GM12878 (cell line): ENCODE measurements around the gene SULT1A1. TPM values are rescaled to one million over a fixed set of nuclear protein-coding genes. Genes with fewer than 3 reads are reported as not detected.
"Not testable (repeated sequence)": the region's sequence is repeated elsewhere in the genome, so short reads cannot be mapped to it uniquely, and the experiment has no call there.

Experiments used
- ATAC-seq: fragments of 200-7000 bp; cut with Tn5 transposase; 3 replicates; pipeline ENCODE4 v1.9.1; 2020; ENCODE audit warnings: mild to moderate bottlenecking, moderate library complexity
- BruUV-seq: library from RNA; stranded (reverse); fragments of 400-500 nt; replicated peaks from 2 replicates; lab custom pipeline; 2021; lab: Mats Ljungman, UMichigan
- CTCF ChIA-PET: fragments of 300-600 bp; sonication (Branson Sonifier 250); formaldehyde crosslinking; extraction: SDS; loops from one replicate; lab custom pipeline; 2021; ENCODE audit warnings: inconsistent platforms; lab: Yijun Ruan, JAX
- POLR2A ChIA-PET: fragments of 350-600 bp; formaldehyde crosslinking; extraction: SDS; loops from one replicate; lab custom pipeline; 2021; ENCODE audit warnings: inconsistent platforms; lab: Charles Lee
- RAD21 ChIA-PET: fragments of 300-600 bp; sonication (Branson Sonifier 250); formaldehyde crosslinking; loops from one replicate; lab custom pipeline; 2023; ENCODE audit warnings: antibody characterized with exemption; ENCODE audit not compliant: unreplicated experiment; lab: Charles Lee
- SMC1A ChIA-PET: fragments of 300-600 bp; sonication (Branson Sonifier 250); formaldehyde crosslinking; loops from one replicate; lab custom pipeline; 2023; ENCODE audit not compliant: unreplicated experiment, uncharacterized antibody; lab: Charles Lee
- DNase-seq: peaks from one replicate; pipeline ENCODE4 v3.0.0-alpha.2; 2011; ENCODE audit warnings: low read depth, low spot score
- FAIRE-seq: peaks from 3 replicates; lab custom pipeline; 2011; peaks lifted over from hg19 to GRCh38; lab: Jason Lieb, UNC
- H2AFZ ChIP-seq: 2 replicates; pipeline ENCODE4 v1.6.0; 2011; ENCODE audit warnings: low read depth, low read length, control low read depth; ENCODE audit not compliant: control insufficient read depth
- H3K27ac ChIP-seq: 2 replicates; pipeline ENCODE4 v1.5.1; 2011; ENCODE audit warnings: control low read depth; ENCODE audit not compliant: control insufficient read depth, insufficient read depth
- H3K27me3 ChIP-seq, 2 experiments: replicated peaks in 1 of 2; 2 replicates each; pipeline versions ENCODE4 v1.6.0 to v1.6.1; 2011; ENCODE audit warnings: low read length in 1 of 2; ENCODE audit not compliant: control insufficient read depth in 2 of 2, insufficient read depth in 2 of 2
- H3K36me3 ChIP-seq, 2 experiments: 2 replicates each; pipeline ENCODE4 v1.5.1; 2011; ENCODE audit warnings: low read length in 1 of 2; ENCODE audit not compliant: control insufficient read depth in 2 of 2, insufficient read depth in 2 of 2
- H3K4me1 ChIP-seq: 2 replicates; pipeline ENCODE4 v1.6.1; 2011; ENCODE audit warnings: mild to moderate bottlenecking, low read length, moderate library complexity, mixed read lengths; ENCODE audit not compliant: control insufficient read depth, insufficient read depth
- H3K4me2 ChIP-seq: 2 replicates; pipeline ENCODE4 v1.6.0; 2011; ENCODE audit warnings: control low read depth; ENCODE audit not compliant: control insufficient read depth, insufficient read depth
- H3K4me3 ChIP-seq: fragments of 200-600 bp; sonication (generic); 2 replicates; pipeline ENCODE4 v1.5.1; 2016
- H3K79me2 ChIP-seq: 2 replicates; pipeline ENCODE4 v1.6.0; 2011; ENCODE audit warnings: low read length; ENCODE audit not compliant: control insufficient read depth, insufficient read depth
- H3K9ac ChIP-seq: 2 replicates; pipeline ENCODE4 v1.8.0; 2011; ENCODE audit warnings: low read length, control low read depth, mixed read lengths; ENCODE audit not compliant: control insufficient read depth, insufficient read depth
- H3K9me3 ChIP-seq: replicated peaks from 3 replicates; pipeline ENCODE4 v1.5.1; 2011; ENCODE audit warnings: mild to moderate bottlenecking, low read length; ENCODE audit not compliant: control insufficient read depth, insufficient read depth
- H4K20me1 ChIP-seq: 2 replicates; pipeline ENCODE4 v1.6.0; 2011; ENCODE audit not compliant: control insufficient read depth, insufficient read depth
- FOS ChIP-seq: IDR thresholded peaks from 3 replicates; pipeline ENCODE4 v1.6.1; 2011; ENCODE audit warnings: borderline replicate concordance; ENCODE audit not compliant: insufficient read length; ENCODE audit errors: extremely low read depth
- NFIC ChIP-seq: IDR thresholded peaks from 2 replicates; pipeline ENCODE4 v1.6.1; 2012; ENCODE audit warnings: low read depth, mild to moderate bottlenecking, inconsistent platforms, low read length, moderate library complexity
- NFXL1 ChIP-seq: fragments of 450-650 bp; IDR thresholded peaks from 2 replicates; pipeline ENCODE4 v1.6.1; 2017; ENCODE audit warnings: antibody characterized with exemption, mild to moderate bottlenecking, borderline replicate concordance
- RELA ChIP-seq: fragments of 450-650 bp; IDR thresholded peaks from 2 replicates; pipeline ENCODE4 v1.8.0; 2014; ENCODE audit warnings: borderline replicate concordance; ENCODE audit not compliant: partially characterized antibody
- RUNX3 ChIP-seq: IDR thresholded peaks from 2 replicates; pipeline ENCODE4 v1.6.1; 2012; ENCODE audit warnings: low read length, inconsistent platforms
- TARDBP ChIP-seq: IDR thresholded peaks from 2 replicates; pipeline ENCODE4 v1.6.1; 2016; ENCODE audit warnings: borderline replicate concordance
- WGBS: methylation state at CpG from one replicate; pipeline ENCODE4 v1.1.6; 2016; ENCODE audit warnings: low lambda C conversion rate; ENCODE audit not compliant: insufficient replicate concordance, insufficient coverage; ENCODE audit errors: missing lambda C conversion rate; 5-methylcytosine and 5-hydroxymethylcytosine counted together
- in situ Hi-C: fragments of 300-500 bp; cut with MboI; formaldehyde crosslinking; loops from 9 replicates; pipeline ENCODE4 v1.14.3; 2018; ENCODE audit warnings: mixed read lengths
- intact Hi-C: fragments of 100-400 bp; cut with micrococcal nuclease; formaldehyde crosslinking; loops from one replicate; pipeline ENCODE4 v1.14.2; 2022; ENCODE audit not compliant: unreplicated experiment
- polyA plus RNA-seq, 11 experiments: library from polyadenylated mRNA; depleted of rRNA in 4 of 11; unstranded in 6 of 11; stranded (reverse) in 5 of 11; fragments of >200 nt; fragmentation: Nextera tagmentation in 4 of 11; fragmentation: Illumina TruSeq in 1 of 11; extraction: Ambion mirVana in 4 of 11; extraction: Trizol in 1 of 11; gene quantifications; 1 replicate in 1 of 11; 2 replicates in 10 of 11; pipeline versions ENCODE4 v1.2.1 to v1.2.3, GENCODE V29; 2011 to 2016; ENCODE audit warnings: inconsistent platforms in 2 of 11, missing spikeins in 2 of 11, low read depth in 1 of 11
- total RNA-seq, 4 experiments: library from RNA; depleted of rRNA in 3 of 4; stranded (reverse); fragments of >200 nt in 3 of 4; fragmentation: Illumina TruSeq in 1 of 4; extraction: Trizol in 1 of 4; gene quantifications; 2 replicates each; pipeline versions ENCODE4 v1.2.1 to v1.2.3, GENCODE V29; 2013 to 2021

The SULT1A1 gene
- total and polyA plus RNA-seq, 10 of the 15 experiments (the other 5 are each of a cell fraction or from before 2014, with no cell fraction given) = 0.03 to 1.5 (median 0.76) TPM; not detected in 1

DNA sequence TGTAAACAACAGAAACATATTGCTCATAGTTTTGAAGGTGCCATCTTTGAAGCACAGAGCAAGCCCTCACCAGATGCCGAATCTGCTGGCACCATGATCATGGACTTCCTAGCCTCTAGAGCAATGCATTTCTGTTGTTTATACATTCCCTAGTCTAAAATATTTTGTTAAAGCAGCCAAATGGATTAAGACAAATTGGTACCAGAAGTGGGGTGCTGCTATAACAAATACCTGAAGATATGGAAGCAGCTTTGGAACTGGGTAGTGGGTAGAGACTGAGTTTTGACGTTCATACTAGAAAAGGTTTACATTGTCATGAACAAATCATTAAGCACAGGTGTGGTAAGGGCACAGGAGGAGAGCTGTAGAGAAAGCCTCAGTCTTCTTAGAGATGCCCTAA lies 42.6 kb downstream of the SULT1A1 start:
- H3K27me3 ChIP-seq = no peaks in the 10 kb centered on the region
- no peak overlapping the region for H3K4me2 ChIP-seq
- ChIA-PET RAD21 (no interaction called here), CTCF (no interaction called here), POLR2A (no interaction called here), SMC1A (no interaction called here)
- FAIRE-seq = no peak
- no peaks in the 10 kb centered on the region for H3K79me2 ChIP-seq
- no peak overlapping the region for H3K9ac ChIP-seq
- no peak overlapping the region for H3K4me3 ChIP-seq
- no peak overlapping the region for H2AFZ ChIP-seq
- H3K9me3 ChIP-seq = peaks cover 5% of the 10 kb centered on the region; the same call in 1 of the 3 replicates
- H4K20me1 ChIP-seq = no peaks in the 10 kb centered on the region
- H3K27ac ChIP-seq = no peak overlapping the region
- intact Hi-C loops = no loop called here
- WGBS = 98% methylated on average over 2 of the region's 2 CpGs
- no peaks in the 10 kb centered on the region for H3K36me3 ChIP-seq
- no peak for DNase-seq
- in situ Hi-C loops = no loop called here
- no peak for ATAC-seq
- no TSS peak for BruUV-seq
- TF ChIP-seq FOS (no peak), NFIC (no peak), NFXL1 (no peak), RELA (no peak), RUNX3 (no peak), TARDBP (no peak)
- no peaks in the 10 kb centered on the region for H3K4me1 ChIP-seq

GRCh38 chr16:28566233-28566925 lies 43.5 kb downstream of the SULT1A1 start:
- H3K79me2 ChIP-seq, BruUV-seq: not testable (repeated sequence)

More at GRCh38 chr16:28566233-28566925, 43.5 kb downstream of the SULT1A1 start:
- H3K4me3 ChIP-seq, RAD21 ChIA-PET, in situ Hi-C loops, CTCF ChIA-PET, intact Hi-C loops, FAIRE-seq, H3K36me3 ChIP-seq, H4K20me1 ChIP-seq, H3K9me3 ChIP-seq, H3K4me1 ChIP-seq, H3K27ac ChIP-seq, H3K4me2 ChIP-seq, H3K27me3 ChIP-seq, H2AFZ ChIP-seq, ATAC-seq, POLR2A ChIA-PET, DNase-seq, H3K9ac ChIP-seq: not testable (repeated sequence)
- 98% methylated on average over 4 of the region's 4 CpGs for WGBS
- SMC1A ChIA-PET = interaction anchor here (0.6 kb wide), 1 partner anchor 662 kb away, joined by 3 read pairs; no protein-coding TSS in a partner anchor
